Vagina (tissue), 2 donors: ENCODE results near the gene HNRNPU.

Experiments used
- CTCF ChIP-seq, 3 experiments: fragments of 450-650 bp in 2 of 3; fragments of 200-600 bp in 1 of 3; sonication (generic) in 1 of 3; IDR thresholded peaks; one replicate each; pipeline ENCODE4 v1.5.1; 2017 to 2019; ENCODE audit warnings: antibody characterized with exemption in 3 of 3, mild to moderate bottlenecking in 2 of 3, moderate library complexity in 2 of 3
- POLR2A ChIP-seq, 2 donors: fragments of 450-650 bp; IDR thresholded peaks; one replicate each; pipeline ENCODE4 v1.6.1; 2017; ENCODE audit warnings: antibody characterized with exemption in 2 of 2, mild to moderate bottlenecking in 2 of 2, moderate library complexity in 2 of 2

GRCh38 chr1:244836135-244836521 is 28.2 kb downstream of the HNRNPU start:
- TF ChIP-seq POLR2A (IDR thresholded peaks at IDR 0.05) = no peak
- no peak for TF ChIP-seq CTCF (IDR thresholded peaks at IDR 0.05)
